Inflammatory macrophage treated with lipopolysaccharide for 4 hours (primary cell): ENCODE data around the gene RPL10A.
A peak's percentile ranks its signal among the peaks of the same experiment; 100 is the strongest.

Source experiments
- DNase-seq: peaks from one replicate; pipeline ENCODE4 v3.0.0-alpha.2; 2020

RPL10A gene

DNA sequence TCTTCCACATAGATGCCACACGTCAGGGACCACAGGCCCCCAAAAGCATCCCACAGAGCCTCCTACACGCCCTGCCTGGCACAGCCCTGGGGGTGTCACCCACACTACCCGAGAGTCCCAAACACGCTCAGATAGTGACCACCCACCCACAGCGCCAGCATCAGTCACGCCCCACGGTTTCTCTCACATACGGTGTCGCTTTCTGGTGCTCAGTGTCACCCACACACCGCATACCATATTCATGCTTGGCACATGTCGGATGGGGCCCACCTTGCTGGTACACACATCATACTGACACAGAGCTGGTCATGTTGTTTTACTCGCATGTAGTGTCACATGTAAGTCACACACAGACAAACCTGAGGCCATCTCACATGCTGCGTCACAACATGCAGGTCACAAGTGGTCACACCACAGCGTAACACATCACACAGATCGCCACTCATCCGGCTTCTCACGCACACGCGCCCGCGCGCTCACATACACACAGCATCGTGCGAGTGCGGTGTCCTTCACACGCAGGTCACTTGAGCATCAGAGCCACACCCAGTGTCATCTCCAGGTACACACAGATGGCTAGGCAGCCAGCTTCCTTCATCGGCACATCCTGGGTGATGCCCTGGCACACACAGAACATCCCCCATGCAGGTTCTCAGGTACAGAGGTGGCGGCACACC lies 25.2 kb downstream of the RPL10A start:
- DNase-seq: no peak

DNA sequence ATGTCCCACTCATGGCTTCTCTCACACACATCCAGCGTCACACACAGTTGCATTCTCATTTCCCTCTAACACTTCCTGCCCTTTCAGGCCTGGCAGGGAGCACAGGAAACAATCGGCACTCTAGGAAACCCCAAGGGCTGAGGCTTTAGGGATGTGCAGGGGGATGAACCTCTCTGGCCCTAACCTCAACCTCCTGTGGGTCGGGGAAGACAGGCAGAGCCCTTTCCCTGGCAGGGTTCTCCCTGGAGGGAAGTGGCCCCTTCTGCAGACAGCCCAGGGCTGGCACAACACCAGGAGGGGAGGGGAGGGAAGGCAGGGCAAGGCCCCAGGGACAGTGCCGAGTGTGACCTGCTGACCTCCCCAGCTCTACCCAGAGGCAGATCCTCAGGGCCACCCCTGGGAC lies 26.0 kb downstream of the RPL10A start:
- DNase-seq: peak; percentile 75

DNA sequence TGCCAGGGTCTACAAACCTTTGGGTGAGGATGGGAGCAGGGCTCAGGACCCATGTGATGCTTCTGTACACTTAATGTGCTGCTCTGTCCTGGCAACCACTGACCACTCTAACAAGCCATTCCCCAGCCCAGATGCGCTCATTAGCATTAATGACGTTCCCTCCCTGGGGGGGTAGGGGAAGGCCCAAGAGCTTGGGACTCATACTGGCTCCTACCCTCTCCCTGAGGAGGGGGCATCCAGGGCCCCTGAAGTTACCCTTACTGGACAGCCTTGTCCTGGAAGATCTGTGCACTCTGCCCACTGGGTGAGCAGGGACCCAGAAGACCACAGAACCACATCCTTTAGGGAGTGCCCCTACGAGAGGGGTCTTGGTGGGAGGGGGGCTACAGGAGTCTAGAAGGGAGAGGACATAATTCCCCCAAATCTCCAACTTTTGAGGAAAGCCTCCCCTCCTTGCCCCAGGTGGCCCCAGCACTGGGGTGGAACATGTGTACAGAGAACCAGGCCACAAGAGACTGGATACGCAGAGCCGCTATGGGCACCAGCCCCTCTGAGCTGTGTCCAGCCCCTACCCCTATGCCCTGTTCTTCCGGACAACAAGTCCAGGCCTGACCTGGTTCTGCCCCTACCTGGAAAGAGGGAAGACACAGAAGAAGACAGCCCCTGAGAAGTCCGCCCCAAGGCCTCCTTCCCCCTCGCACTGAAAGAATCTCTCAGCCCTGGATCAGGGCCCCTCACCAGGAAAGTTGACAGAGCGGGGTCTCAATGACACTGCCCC lies 27.2 kb downstream of the RPL10A start:
- no peak for DNase-seq

DNA sequence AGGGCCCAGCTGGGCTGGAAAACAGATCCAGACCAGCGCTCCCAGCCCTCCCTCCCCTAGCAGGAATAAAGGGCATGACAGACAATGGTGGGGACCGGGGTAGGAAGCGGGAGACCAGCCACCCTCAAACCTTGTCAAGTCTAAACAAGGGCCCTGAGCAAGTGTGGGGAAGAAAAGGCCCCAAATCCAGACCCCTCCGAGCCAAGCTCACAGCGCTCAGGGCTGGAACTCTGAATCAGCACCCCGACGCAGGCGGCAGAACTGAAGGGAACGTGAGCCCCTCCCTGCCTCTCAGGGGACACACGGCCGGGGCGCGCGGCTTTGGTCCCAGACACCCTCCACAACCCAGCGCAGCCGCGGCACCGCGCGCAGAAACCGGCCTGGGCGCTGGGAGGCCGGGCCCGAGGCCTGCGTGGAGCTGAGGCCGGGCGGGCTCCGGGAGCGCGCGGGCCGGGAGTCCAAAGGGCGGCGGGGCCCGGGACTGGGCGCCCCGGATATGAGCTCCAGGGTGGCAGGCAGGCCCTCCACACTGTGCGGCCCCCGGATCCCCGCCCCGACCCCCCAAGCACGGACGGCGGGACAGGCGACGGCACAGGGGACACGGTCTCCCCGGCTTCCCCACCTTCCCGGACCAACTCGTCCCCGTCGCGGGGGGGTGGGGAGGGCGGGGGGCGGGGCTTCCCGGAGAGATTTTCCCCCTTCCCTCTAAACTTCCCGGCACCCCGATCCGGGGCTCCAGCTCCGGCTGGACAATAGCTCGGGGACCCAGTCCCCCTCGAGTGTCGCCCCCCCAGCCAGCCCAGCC lies 28.0 kb downstream of the RPL10A start:
- no peak for DNase-seq

DNA sequence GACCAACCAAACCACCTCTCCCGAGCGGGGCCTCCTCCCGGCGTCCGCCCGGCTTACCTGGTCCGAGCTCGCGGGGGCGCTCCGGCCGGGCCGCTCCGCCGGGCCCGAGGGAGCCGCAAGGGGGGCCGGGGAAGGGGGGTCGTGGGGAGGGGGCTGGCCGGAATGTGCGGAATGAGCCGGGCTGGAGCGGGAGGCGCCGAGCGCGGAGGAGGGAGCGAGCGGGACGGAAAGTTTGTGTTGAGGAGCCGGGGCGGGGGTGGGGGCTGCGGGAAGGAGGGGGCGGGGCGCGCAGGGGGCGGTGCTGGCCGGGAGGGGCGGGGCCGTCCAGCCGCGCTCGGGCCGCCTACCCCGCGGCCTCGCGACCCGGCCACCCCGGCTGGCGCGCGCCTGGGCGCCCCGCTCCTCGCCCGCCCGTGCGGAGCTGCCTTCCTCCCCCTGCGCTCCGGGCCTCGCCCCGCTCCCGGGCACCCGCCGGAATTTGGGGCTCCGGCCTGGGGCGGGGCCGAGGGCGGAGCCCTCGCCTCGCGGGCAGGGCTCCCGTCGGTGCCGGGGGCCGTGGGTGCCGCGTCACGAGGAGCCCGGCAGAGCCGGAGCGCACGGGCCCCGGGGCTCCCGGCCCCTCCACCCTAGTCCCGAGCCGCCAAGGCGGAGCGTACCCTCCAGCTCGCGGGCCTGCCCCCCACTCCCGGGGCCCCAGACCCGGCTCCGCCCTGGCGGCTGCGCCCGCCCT lies 28.8 kb downstream of the RPL10A start, which contains the start of gene TEAD3:
Gene TEAD3, minus strand, starts transcription at position 239 of the 730 bp plus-strand sequence.
- DNase-seq: peak; percentile 13

DNA sequence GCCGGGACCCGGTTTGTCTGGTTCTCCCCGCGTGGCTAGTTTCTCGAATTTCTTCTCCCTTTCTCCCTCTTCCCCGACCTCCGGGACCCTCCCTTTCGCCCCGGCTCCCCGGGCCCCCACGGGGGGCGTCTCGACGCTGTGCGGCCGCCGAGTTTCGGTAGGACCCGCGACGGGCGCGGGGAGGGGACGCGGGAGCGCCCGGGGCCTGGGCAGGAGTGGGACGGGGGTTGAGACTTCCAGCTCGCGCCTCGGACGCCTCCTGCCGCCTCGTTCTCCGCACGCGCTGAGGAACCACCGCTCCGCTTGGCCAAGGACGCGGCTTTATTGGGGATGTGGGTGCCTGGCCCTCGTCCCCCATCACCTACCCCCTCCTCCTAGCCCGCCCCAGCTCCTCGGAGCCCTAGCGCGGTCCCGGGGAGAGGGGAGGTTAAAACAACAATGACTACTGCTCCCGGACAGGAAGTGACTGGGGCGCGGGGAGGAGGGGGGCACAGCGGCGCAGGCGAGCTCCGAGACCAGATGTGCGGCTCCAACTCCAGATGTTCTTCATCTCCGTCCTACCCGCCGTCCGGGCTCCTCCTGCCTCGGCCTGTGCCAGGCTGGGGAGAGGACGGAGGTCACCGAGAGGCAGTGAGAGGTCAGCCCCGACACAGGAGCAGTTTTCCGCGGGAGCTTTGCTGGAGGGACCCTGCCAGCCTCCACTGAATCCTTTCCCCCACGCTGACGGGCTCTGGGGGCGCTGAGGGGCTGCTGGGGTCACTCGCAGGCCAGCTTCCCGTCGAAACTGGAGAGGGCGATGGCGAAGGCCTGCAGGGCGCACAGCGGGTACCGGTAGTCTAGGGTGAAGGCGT lies 29.6 kb downstream of the RPL10A start:
- DNase-seq: no peak

DNA sequence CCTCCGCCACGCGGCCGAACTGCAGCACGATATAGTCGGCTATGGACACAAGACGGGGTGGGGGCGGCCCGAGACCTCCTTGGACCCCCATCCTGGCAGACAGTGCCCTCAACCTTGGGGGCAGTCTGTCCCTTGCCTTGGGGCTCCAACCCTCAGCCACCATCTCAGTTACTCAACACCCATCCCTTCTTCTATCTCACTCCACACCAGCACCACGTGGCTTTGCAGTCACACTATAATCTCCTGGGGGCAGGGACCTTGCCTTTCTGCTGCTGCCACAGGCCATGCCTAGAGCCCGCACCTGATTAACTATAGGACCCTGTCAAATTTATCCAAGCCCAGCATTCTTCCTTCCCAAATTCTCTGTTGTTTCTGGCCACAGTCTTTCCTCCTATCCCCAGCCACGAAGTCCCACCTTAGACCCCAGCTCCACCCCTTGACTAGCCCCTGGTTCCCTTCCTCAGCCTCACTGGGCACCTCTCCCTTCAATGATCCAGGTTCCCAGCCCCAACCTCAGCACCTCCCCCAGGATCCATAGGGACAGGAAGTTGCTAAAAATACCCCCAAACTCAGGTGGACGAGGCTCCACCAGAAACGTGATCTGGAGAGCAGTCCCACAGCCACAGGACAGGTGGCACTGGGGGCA lies 30.3 kb downstream of the RPL10A start:
- no peak for DNase-seq

DNA sequence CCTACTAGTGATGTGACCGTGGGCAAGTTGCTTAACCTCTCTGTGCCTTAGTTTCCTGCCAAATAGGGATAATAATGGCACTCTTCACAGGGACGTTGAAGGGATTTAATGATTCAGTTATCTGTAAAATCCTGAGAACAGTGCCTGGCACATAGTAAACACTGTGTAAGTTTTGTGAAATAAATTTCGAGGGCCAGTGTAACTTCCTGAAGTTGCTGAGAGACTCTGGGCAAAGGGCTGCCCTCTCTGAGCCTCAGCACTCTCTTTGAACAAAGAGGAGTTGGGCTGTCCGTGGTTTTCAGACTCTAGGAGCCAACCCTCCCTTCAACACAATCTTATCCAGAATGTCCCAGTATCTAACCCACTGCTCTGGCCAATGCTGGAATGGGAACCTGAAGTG lies 31.2 kb downstream of the RPL10A start:
- DNase-seq: no peak

DNA sequence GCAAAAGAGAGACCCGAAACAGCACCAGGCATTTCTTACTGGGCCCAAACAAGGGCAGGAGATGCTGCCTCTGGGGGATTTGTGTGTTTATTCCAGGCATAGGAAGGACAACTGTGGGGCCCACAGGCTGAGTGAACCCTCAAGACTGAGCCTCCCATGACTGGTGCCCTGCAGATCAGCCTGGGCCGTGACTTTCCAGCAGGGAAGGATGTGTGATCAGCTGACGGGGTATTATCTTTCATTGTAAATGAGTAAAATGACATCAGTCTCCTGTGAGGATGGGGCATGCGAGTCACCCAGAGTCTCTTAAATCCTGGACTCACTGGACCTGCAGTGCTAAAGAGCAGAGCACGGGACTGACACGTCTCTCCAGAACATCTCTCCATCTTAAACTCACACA lies 32.6 kb downstream of the RPL10A start:
- DNase-seq: peak; percentile 18

DNA sequence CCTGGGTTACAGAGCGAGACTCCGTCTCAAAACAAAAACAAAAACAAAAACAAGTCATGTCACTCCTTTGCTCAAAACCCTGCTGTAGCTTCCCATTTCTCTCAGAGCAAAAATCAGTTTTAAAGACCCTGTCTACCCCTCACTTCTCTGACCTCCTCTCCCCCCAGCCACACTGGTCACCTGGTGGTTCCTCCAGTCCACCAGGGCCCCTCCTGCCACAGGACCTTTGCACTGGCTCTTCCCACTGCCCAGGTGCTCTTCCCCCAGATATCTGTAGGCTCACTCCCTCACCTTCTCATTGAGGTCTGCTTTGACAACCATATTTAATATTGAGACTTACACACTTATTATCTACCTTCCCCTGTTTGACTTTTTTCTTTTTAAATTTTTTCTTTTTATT lies 33.6 kb downstream of the RPL10A start:
- DNase-seq: no peak

DNA sequence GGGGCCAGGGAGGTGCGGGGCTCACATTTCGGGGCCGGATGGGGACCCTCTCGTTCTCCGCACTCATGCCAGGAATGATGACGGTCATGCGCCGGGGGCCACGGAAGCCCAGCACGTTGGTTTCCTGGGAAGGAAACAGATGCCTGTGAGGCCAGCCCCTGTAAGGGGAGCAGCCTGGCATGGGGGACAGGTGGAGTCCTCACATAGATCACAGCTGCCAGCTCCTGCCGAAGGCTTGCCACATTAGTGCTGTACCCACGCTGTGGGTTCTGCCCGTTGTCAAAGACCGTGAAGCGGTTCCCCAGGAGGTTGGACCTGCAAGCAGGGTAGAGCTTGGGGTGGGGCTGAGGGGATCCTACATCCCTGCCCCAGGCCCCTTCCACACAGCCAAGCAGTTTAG lies 35.3 kb downstream of the RPL10A start:
- DNase-seq: no peak

DNA sequence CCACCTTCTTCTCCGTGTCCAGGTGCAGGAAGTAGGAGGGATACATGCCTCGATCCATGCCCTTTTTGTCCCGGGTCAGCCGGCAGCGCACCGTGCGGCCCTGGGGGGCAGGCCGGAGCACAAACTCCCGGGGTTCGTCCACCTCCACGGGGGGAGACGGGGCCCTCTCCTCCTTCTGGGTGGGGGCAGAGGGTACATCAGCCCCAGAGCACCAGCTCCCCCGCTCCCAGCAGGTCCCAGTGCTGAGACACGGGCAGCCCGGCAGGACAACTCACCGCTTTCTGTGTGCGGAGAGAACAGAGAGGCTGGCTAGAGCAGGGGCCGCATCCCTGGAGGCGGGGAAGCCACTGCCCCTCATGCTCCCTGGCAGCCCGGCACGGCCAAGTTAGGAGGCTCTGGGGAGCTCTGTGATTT lies 37.8 kb downstream of the RPL10A start:
- no peak for DNase-seq

DNA sequence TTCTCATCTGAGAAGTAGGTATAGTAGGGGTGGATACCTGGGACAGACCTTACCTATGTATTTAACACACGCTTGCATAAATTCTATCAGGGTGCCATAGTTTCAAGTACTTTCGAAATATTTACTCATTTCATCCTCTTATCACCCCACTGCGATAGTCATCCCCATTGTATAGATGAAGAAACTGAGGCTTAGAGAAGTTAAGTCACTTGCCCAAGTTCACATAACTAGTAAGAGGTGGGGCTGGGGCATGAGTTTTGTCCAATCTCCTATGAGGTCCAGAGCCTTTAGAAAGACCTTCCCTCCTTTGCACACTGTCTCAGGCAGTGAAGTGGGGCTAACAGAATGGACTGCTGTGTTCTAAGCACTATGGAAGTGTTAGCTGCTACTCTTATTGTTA lies 38.3 kb downstream of the RPL10A start:
- DNase-seq: no peak

DNA sequence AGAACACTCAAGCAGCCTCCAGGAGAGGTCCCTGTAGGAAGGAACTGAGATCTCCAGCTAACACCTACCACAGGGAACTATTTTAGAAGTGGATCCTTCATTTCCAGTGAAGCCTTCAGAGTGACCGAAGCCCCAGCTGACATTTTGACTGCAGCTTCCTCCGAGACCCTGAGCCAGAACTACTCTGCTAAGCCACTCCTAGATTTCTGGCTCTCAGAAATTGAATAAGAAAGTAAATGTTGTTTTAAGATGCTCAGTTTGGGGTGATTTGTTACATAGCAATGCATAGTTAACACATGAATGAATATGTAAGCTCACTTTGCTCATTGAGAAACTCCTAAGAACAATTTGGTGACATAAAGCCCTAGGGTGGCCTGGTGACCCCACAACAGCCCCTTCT lies 39.0 kb downstream of the RPL10A start:
- DNase-seq: no peak

DNA sequence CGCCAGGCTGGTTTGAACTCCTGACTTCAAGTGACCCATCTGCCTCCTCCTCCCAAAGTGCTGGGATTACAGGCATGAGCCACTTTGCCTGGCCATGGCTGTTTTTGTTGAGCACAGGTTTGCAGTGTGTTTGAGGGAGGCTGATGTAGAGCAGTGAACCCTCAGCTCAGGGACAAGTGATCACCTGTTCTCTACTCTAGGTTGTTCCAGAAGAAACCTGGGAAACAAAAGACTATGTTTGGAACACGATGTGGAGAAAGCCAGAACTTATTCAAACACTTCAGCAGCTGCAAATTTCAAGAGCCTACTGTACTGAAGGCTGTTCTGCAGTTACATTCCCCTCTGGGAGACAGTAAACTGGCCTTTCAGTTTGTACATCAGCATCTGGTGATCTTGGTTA lies 39.8 kb downstream of the RPL10A start:
- no peak for DNase-seq

DNA sequence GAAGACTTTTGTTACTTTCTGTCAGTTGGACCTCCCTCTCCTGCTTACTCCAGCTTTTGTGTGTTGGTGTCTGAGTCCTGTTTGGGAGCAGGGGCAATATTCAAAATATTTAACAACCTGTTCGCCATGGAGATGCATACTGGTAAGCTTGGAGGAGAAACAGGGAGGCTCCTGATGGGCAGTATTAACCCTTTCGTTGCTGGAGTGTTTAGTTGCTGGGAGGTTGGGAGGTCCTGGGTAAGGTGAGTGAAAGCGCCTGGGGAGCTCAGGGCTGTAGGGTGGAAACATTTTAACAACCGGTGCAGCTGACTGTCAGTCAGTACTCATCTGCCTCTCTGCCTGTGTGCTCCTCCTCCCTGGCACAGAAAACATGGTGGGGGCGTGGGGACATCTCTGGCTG lies 40.3 kb downstream of the RPL10A start:
- no peak for DNase-seq

DNA sequence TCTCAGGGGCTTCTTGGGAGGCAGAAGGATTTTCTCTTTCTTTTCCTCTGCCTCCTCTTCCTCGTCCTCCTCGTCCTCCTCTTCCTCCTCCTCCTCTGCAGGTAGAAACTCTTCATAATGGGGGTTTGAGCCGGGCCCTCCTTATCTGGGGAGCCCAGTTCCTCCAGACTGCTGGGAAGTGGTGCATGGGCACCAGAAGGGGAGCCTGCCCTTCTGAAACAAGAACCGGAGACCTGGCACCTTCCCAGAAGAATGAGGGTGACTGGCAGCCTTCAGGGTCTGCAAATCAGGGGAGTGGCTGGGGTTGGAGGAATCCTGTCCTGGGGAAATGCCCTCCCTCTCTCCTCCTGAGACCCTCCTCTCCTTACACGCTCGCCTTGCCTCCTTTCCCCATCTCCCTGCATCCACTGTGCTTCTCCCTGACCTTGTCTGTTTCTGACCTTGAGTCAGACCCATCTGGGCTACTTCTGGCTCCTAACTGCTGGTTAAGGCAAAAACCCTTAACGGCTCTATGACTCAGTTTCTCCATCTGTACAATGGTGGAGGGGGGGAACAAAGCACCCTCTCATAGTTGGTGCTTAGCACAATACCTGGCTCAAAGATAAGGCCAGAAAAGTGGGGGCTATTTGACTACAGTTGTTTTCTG lies 42.8 kb downstream of the RPL10A start:
- no peak for DNase-seq

DNA sequence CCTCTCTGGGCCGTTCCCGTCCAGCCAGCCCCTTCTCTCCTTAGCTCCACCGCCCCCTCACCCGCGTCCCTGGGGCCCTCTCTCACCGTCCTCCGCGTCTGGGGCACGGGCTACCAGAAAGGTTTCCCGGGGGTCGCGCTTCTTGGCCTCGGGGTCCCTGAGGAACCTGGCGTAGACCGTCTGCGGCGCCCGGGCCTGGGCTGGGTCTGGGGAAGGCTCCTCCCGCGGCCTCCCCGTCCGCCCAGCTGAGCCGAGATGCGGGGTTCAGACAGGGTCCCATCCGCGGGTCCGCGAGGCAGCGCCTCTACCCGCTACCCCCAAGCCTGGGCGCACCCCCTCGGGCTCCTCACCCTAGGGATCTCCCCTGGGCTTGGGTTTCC lies 43.4 kb downstream of the RPL10A start:
- DNase-seq: no peak

DNA sequence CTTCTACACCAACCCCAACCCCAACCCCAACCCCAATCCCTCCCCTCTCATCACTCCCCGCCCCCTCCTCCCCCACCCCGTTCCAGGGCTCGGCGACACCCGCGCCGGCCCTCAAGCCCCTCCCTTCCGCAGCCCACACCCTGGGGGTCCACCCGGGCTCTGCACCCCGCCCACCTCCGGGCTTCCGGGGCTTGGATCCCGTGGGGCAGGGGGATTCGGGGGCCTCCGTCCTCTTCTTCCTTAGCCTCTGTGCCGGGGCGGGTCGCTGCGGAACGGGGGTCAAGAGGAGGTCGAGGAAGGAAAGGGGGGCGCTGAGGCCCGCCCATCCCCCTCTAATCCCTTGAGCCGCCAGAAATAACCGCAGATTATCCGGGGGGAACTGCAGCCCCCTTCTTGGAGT lies 43.8 kb downstream of the RPL10A start:
- no peak for DNase-seq

DNA sequence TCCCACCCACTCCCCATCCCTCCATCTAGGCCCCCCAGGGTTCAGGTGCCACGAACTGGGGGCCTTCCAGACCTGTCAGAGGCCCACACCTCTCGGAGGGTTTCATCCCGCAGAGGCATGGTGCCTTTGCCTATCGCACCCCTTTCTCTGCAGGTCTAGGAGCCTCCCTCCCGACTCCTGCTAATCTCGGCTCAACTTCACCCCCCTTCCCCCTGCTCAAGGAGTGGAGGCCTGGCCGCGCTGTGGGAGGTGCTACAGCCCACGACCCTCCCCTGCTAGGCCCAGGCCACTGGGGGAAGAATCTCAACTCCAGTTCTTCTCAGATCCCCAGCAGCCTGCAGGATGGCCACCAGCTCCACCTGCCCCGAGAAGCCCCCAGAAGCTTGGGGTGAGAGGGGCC lies 44.5 kb downstream of the RPL10A start, which contains the start of gene TULP1:
Gene TULP1, minus strand, starts transcription at position 157 of the 400 bp plus-strand sequence. Its CDS starts 38 bp downstream, at position 119.
- no peak for DNase-seq

DNA sequence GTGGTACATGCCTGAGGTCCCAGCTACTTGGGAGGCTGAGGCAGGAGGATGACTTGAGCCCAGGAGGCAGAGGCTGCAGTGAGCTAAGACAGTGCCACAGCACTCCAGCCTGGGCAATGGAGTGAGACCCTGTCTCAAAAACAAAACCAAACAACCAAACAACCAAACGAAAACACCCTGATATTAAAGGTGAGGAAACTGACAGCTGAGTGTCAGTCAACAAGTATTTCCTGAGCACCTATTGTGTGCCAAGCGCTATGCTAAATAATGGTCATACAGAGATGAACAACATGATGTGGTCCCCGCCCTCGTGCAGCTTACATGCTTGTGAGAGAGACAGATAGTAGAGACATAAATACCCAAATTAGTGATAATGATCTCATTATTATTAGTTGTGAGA lies 46.4 kb downstream of the RPL10A start:
- DNase-seq: no peak
